ENCODE results near the gene PRDX6. TPM values are rescaled to one million over a fixed set of nuclear protein-coding genes. Genes with fewer than 3 reads are reported as not detected.

PRDX6 gene
- total and polyA plus RNA-seq, 2 donors (not counting 3 experiments of a cell fraction or from before 2014, with no cell fraction given): 145 to 288 TPM

GRCh38 chr1:173525926-173526325, 48.8 kb downstream of the PRDX6 start:
- no peak overlapping the region for H3K4me3 ChIP-seq (replicated peaks in 1 of 3; ENCODE audit: insufficient read depth in 1 of 3, low read depth in 1 of 3, low read length in 3 of 3)
- no peak overlapping the region for H3K27ac ChIP-seq (ENCODE audit: insufficient read depth, low read depth, low read length)
- H3K4me2 ChIP-seq (ENCODE audit: insufficient read depth, low read length): no peak overlapping the region
- H3K9me1 ChIP-seq (replicated peaks; ENCODE audit: control insufficient read depth, extremely low read depth, insufficient read depth, low read length): no peaks in the 10 kb centered on the region
- TF ChIP-seq MAX (IDR thresholded peaks at IDR 0.05; ENCODE audit: insufficient read depth, insufficient read length) (no peak), POLR2AphosphoS5 (IDR thresholded peaks at IDR 0.05; ENCODE audit: insufficient read depth, low read depth, low read length) (no peak), MYC (IDR thresholded peaks at IDR 0.05; ENCODE audit: low read depth, low read length) (no peak), JUN (IDR thresholded peaks at IDR 0.05; ENCODE audit: borderline replicate concordance, insufficient read depth, insufficient read length, low read depth) (no peak)
- H3K27me3 ChIP-seq (ENCODE audit: control insufficient read depth in 2 of 2, insufficient read depth in 2 of 2, low read length in 2 of 2): peaks cover 0 to 3% of the 10 kb centered on the region in 2 experiments
- dilution Hi-C loops (cut with MboI; ENCODE audit: extremely low pct_ligation_motif_present, low sequenced_read_pairs) (no loop called here), intact Hi-C loops (cut with micrococcal nuclease) (no loop called here)
- FAIRE-seq: no peak
- no peaks in the 10 kb centered on the region for H3K36me3 ChIP-seq (ENCODE audit: control insufficient read depth in 2 of 2, extremely low read depth in 1 of 2, insufficient read depth in 2 of 2, low read length in 2 of 2)
- no peaks in the 10 kb centered on the region for H3K9me3 ChIP-seq (replicated peaks; ENCODE audit: control insufficient read depth, insufficient read depth, low read length)
- H3K79me2 ChIP-seq (ENCODE audit: control insufficient read depth, insufficient read depth, low read length): no peaks in the 10 kb centered on the region
- H3K9ac ChIP-seq (replicated peaks; ENCODE audit: extremely low read depth, insufficient read depth, low read length): no peak overlapping the region
- CTCF ChIA-PET: no interaction called here
- H2AFZ ChIP-seq (ENCODE audit: low read depth, low read length): no peak overlapping the region
- no peaks in the 10 kb centered on the region for H4K20me1 ChIP-seq (replicated peaks; ENCODE audit: control insufficient read depth, extremely low read depth, insufficient read depth, low read length)
- H3K4me1 ChIP-seq (ENCODE audit: control insufficient read depth, extremely low read depth, insufficient read depth, low read length): no peaks in the 10 kb centered on the region
- POLR2A ChIA-PET: no interaction called here
- DNase-seq (ENCODE audit: low read depth, low spot score): no peak
- no TSS peak for BruUV-seq (replicated peaks)

GRCh38 chr1:173527151-173527826, 50.2 kb downstream of the PRDX6 start:
- Histone ChIP-seq H3K36me3 (ENCODE audit: control insufficient read depth in 2 of 2, extremely low read depth in 1 of 2, insufficient read depth in 2 of 2, low read length in 2 of 2) (no peaks in the 10 kb centered on the region), H3K4me1 (ENCODE audit: control insufficient read depth, extremely low read depth, insufficient read depth, low read length) (no peaks in the 10 kb centered on the region), H3K9me1 (replicated peaks; ENCODE audit: control insufficient read depth, extremely low read depth, insufficient read depth, low read length) (no peaks in the 10 kb centered on the region), H3K79me2 (ENCODE audit: control insufficient read depth, insufficient read depth, low read length) (no peaks in the 10 kb centered on the region), H3K27ac (ENCODE audit: insufficient read depth, low read depth, low read length) (no peak overlapping the region), H3K27me3 (ENCODE audit: control insufficient read depth in 2 of 2, insufficient read depth in 2 of 2, low read length in 2 of 2) (peaks cover 0 to 3% of the 10 kb centered on the region in 2 experiments), H4K20me1 (replicated peaks; ENCODE audit: control insufficient read depth, extremely low read depth, insufficient read depth, low read length) (no peaks in the 10 kb centered on the region), H3K9ac (replicated peaks; ENCODE audit: extremely low read depth, insufficient read depth, low read length) (no peak overlapping the region), H3K9me3 (replicated peaks; ENCODE audit: control insufficient read depth, insufficient read depth, low read length) (no peaks in the 10 kb centered on the region), H3K4me2 (ENCODE audit: insufficient read depth, low read length) (no peak overlapping the region), H3K4me3 (replicated peaks in 1 of 3; ENCODE audit: insufficient read depth in 1 of 3, low read depth in 1 of 3, low read length in 3 of 3) (no peak overlapping the region), H2AFZ (ENCODE audit: low read depth, low read length) (no peak overlapping the region)
- ChIA-PET CTCF (no interaction called here), POLR2A (no interaction called here)
- no peak for TF ChIP-seq FOS (IDR thresholded peaks at IDR 0.05; ENCODE audit: borderline replicate concordance, insufficient read depth, low read length)
- no peak for TF ChIP-seq MAX (IDR thresholded peaks at IDR 0.05; ENCODE audit: insufficient read depth, insufficient read length)
- TF ChIP-seq JUN (IDR thresholded peaks at IDR 0.05; ENCODE audit: borderline replicate concordance, insufficient read depth, insufficient read length, low read depth): no peak
- no peak for TF ChIP-seq CTCF (IDR thresholded peaks at IDR 0.05; ENCODE audit: extremely low read depth in 1 of 2, insufficient read depth in 1 of 2, low read depth in 1 of 2, low read length in 2 of 2)
- no peak for TF ChIP-seq GATA2 (IDR thresholded peaks at IDR 0.05; ENCODE audit: insufficient read depth, insufficient read length, low read depth, low read length)
- no peak for TF ChIP-seq EZH2 (IDR thresholded peaks at IDR 0.05; ENCODE audit: borderline replicate concordance, low read depth, low read length, severe bottlenecking)
- TF ChIP-seq POLR2AphosphoS5 (IDR thresholded peaks at IDR 0.05; ENCODE audit: insufficient read depth, low read depth, low read length): no peak
- no peak for TF ChIP-seq POLR2A (IDR thresholded peaks at IDR 0.05; ENCODE audit: low read depth, low read length)
- no peak for TF ChIP-seq MYC (IDR thresholded peaks at IDR 0.05; ENCODE audit: low read depth, low read length)
- intact Hi-C loops (cut with micrococcal nuclease) (no loop called here), dilution Hi-C loops (cut with MboI; ENCODE audit: extremely low pct_ligation_motif_present, low sequenced_read_pairs) (no loop called here)
- BruUV-seq (replicated peaks): no TSS peak
- DNase-seq (ENCODE audit: low read depth, low spot score) (no peak), FAIRE-seq (no peak)
